K562 (cell line): Measurements from ENCODE around the gene DNAJC9. TPM values are rescaled to one million over a fixed set of nuclear protein-coding genes. Genes with fewer than 3 reads are reported as not detected.

ENCODE experiments used
- ARHGAP35 ChIP-seq: fragments of 450-650 bp; IDR thresholded peaks from 2 replicates; pipeline ENCODE4 v1.6.1; 2018; ENCODE audit not compliant: partially characterized antibody
- FOXJ3 ChIP-seq: sonication (generic); formaldehyde crosslinking; IDR thresholded peaks from 2 replicates; pipeline ENCODE4 v1.4.0; 2020; ENCODE audit warnings: mild to moderate bottlenecking, missing genetic modification reagents
- FOXM1 ChIP-seq, 2 experiments: fragments of 450-650 bp in 1 of 2; sonication (generic) in 1 of 2; formaldehyde crosslinking in 1 of 2; IDR thresholded peaks; 2 replicates each; pipeline versions ENCODE4 v1.6.1 to v1.9.0; 2017 to 2022; ENCODE audit warnings: low read depth in 2 of 2, mild to moderate bottlenecking in 2 of 2, missing genetic modification reagents in 1 of 2, moderate library complexity in 1 of 2
- GTF2A2 ChIP-seq: IDR thresholded peaks from 2 replicates; pipeline ENCODE4 v1.6.1; 2016; ENCODE audit warnings: mild to moderate bottlenecking, missing genetic modification characterization, missing compliant biosample characterization
- HBP1 ChIP-seq: fragments of 450-650 bp; formaldehyde crosslinking; IDR thresholded peaks from 2 replicates; pipeline ENCODE4 v1.4.0; 2022; ENCODE audit warnings: missing genetic modification characterization
- HNRNPH1 ChIP-seq: fragments of 200-400 bp; formaldehyde crosslinking; optimal IDR thresholded peaks from 2 replicates; pipeline ENCODE3; 2017; ENCODE audit warnings: low read depth, mild to moderate bottlenecking, low read length, moderate library complexity
- MECOM ChIP-seq: fragments of 250-450 bp; sonication (Bioruptor Pico); IDR thresholded peaks from 2 replicates; pipeline ENCODE4 v1.8.0; 2022; ENCODE audit warnings: inconsistent platforms
- NFATC3 ChIP-seq: fragments of 450-650 bp; IDR thresholded peaks from 2 replicates; pipeline ENCODE4 v1.6.1; 2017; ENCODE audit warnings: mild to moderate bottlenecking
- NRF1 ChIP-seq, 2 experiments: fragments of 450-650 bp; IDR thresholded peaks in 1 of 2; conservative IDR thresholded peaks in 1 of 2; 2 replicates each; pipeline ENCODE4 v1.6.1; 2014; ENCODE audit warnings: mild to moderate bottlenecking in 2 of 2
- RBM25 ChIP-seq: fragments of 200-400 bp; formaldehyde crosslinking; IDR thresholded peaks from 2 replicates; pipeline ENCODE4 v1.6.1; 2018; ENCODE audit warnings: low read length, low read depth, moderate library complexity; ENCODE audit not compliant: severe bottlenecking
- USF2 ChIP-seq: sonication (generic); formaldehyde crosslinking; IDR thresholded peaks from 2 replicates; pipeline ENCODE4 v1.5.0; 2020; ENCODE audit warnings: missing genetic modification reagents
- ZFP91 ChIP-seq: sonication (generic); formaldehyde crosslinking; IDR thresholded peaks from 2 replicates; pipeline ENCODE4 v1.8.0; 2022; ENCODE audit warnings: mild to moderate bottlenecking, missing genetic modification reagents
- ZNF644 ChIP-seq: fragments of 200-800 bp; sonication (Bioruptor generic); IDR thresholded peaks from 2 replicates; pipeline ENCODE4 v1.6.1; 2016; ENCODE audit warnings: low read depth, missing genetic modification characterization, missing compliant biosample characterization
- polyA plus RNA-seq, 8 experiments: library from polyadenylated mRNA; depleted of rRNA in 4 of 8; stranded (reverse) in 5 of 8; unstranded in 3 of 8; fragments of >200 nt; fragmentation: Nextera tagmentation in 2 of 8; fragmentation: Illumina TruSeq in 1 of 8; extraction: Ambion mirVana in 2 of 8; extraction: Trizol in 1 of 8; gene quantifications; 2 replicates each; pipeline versions ENCODE4 v1.2.1 to v1.2.3, GENCODE V29; 2011 to 2014; ENCODE audit warnings: inconsistent platforms in 1 of 8, missing spikeins in 1 of 8
- total RNA-seq, 7 experiments: library from RNA; depleted of rRNA in 6 of 7; stranded (reverse); fragments of >200 nt in 6 of 7; fragmentation: Illumina TruSeq in 2 of 7; extraction: Trizol in 2 of 7; gene quantifications; 2 replicates each; pipeline versions ENCODE4 v1.2.1 to v1.2.3, GENCODE V29; 2011 to 2021; ENCODE audit warnings: low replicate concordance in 1 of 7
- TF ChIP-seq, protein P1 (sequence below): fragments of 200-800 bp; sonication (Bioruptor generic); IDR thresholded peaks from 2 replicates; pipeline ENCODE4 v1.6.1; 2016; ENCODE audit warnings: missing genetic modification characterization, missing compliant biosample characterization
- TF ChIP-seq, protein P2 (sequence below): sonication (generic); formaldehyde crosslinking; IDR thresholded peaks from 2 replicates; pipeline ENCODE4 v1.4.0; 2020; ENCODE audit warnings: mild to moderate bottlenecking, missing genetic modification reagents

DNAJC9 gene
- total and polyA plus RNA-seq, 9 of the 15 experiments (the other 6 are each of a cell fraction or from before 2014, with no cell fraction given), result 66.7 to 133 (median 102) TPM

GRCh38 chr10:73244866-73245477, 2.1 kb downstream of the DNAJC9 start (continued):
- TF ChIP-seq, protein P1, sequence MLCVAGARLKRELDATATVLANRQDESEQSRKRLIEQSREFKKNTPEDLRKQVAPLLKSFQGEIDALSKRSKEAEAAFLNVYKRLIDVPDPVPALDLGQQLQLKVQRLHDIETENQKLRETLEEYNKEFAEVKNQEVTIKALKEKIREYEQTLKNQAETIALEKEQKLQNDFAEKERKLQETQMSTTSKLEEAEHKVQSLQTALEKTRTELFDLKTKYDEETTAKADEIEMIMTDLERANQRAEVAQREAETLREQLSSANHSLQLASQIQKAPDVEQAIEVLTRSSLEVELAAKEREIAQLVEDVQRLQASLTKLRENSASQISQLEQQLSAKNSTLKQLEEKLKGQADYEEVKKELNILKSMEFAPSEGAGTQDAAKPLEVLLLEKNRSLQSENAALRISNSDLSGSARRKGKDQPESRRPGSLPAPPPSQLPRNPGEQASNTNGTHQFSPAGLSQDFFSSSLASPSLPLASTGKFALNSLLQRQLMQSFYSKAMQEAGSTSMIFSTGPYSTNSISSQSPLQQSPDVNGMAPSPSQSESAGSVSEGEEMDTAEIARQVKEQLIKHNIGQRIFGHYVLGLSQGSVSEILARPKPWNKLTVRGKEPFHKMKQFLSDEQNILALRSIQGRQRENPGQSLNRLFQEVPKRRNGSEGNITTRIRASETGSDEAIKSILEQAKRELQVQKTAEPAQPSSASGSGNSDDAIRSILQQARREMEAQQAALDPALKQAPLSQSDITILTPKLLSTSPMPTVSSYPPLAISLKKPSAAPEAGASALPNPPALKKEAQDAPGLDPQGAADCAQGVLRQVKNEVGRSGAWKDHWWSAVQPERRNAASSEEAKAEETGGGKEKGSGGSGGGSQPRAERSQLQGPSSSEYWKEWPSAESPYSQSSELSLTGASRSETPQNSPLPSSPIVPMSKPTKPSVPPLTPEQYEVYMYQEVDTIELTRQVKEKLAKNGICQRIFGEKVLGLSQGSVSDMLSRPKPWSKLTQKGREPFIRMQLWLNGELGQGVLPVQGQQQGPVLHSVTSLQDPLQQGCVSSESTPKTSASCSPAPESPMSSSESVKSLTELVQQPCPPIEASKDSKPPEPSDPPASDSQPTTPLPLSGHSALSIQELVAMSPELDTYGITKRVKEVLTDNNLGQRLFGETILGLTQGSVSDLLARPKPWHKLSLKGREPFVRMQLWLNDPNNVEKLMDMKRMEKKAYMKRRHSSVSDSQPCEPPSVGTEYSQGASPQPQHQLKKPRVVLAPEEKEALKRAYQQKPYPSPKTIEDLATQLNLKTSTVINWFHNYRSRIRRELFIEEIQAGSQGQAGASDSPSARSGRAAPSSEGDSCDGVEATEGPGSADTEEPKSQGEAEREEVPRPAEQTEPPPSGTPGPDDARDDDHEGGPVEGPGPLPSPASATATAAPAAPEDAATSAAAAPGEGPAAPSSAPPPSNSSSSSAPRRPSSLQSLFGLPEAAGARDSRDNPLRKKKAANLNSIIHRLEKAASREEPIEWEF, result no peak
- no peak for TF ChIP-seq HNRNPH1
- no peak for TF ChIP-seq USF2 (CRISPR knock-in tag)
- TF ChIP-seq NRF1 (conservative IDR thresholded peaks at IDR 0.05 in 1 of 2, IDR thresholded peaks at IDR 0.05 in 1 of 2), result no peak; a peak in 1 of 4 replicates
- TF ChIP-seq FOXM1 (IDR thresholded peaks at IDR 0.05; ENCODE audit: low read depth), result peak; percentile 88
- TF ChIP-seq FOXM1 (CRISPR knock-in tag; IDR thresholded peaks at IDR 0.05; ENCODE audit: low read depth), result no peak
- no peak for TF ChIP-seq GTF2A2 (tag)
- peak; percentile 65 for TF ChIP-seq ZNF644 (tag)
- no peak for TF ChIP-seq ARHGAP35
- TF ChIP-seq FOXJ3 (CRISPR knock-in tag), result no peak
- no peak for TF ChIP-seq HBP1 (CRISPR knock-in tag)
- peak; percentile 94 for TF ChIP-seq MECOM (CRISPR knock-in tag)
- TF ChIP-seq, protein P2, sequence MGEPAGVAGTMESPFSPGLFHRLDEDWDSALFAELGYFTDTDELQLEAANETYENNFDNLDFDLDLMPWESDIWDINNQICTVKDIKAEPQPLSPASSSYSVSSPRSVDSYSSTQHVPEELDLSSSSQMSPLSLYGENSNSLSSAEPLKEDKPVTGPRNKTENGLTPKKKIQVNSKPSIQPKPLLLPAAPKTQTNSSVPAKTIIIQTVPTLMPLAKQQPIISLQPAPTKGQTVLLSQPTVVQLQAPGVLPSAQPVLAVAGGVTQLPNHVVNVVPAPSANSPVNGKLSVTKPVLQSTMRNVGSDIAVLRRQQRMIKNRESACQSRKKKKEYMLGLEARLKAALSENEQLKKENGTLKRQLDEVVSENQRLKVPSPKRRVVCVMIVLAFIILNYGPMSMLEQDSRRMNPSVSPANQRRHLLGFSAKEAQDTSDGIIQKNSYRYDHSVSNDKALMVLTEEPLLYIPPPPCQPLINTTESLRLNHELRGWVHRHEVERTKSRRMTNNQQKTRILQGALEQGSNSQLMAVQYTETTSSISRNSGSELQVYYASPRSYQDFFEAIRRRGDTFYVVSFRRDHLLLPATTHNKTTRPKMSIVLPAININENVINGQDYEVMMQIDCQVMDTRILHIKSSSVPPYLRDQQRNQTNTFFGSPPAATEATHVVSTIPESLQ (CRISPR knock-in tag), result 0 out of 2 replicates have a peak, but pooled peaks have one; percentile 53
- no peak for TF ChIP-seq NFATC3
- no peak for TF ChIP-seq RBM25
- TF ChIP-seq ZFP91 (CRISPR knock-in tag), result no peak
